Neutrophil (primary cell): ENCODE measurements around the gene DLL3.

Source experiments
- H3K27ac ChIP-seq: fragments of 200-600 bp; sonication (generic); 2 replicates; pipeline ENCODE4 v1.5.1; 2016; ENCODE audit warnings: mild to moderate bottlenecking, moderate library complexity
- H3K27me3 ChIP-seq: fragments of 200-600 bp; sonication (generic); 2 replicates; pipeline ENCODE4 v1.6.0; 2016; ENCODE audit warnings: mild to moderate bottlenecking
- H3K36me3 ChIP-seq: fragments of 200-600 bp; sonication (generic); 2 replicates; pipeline ENCODE4 v1.5.1; 2017
- H3K4me1 ChIP-seq, 2 experiments: fragments of 200-600 bp in 1 of 2; sonication (generic) in 1 of 2; 1 replicate in 1 of 2; 2 replicates in 1 of 2; pipeline versions ENCODE4 v1.5.1 to v1.6.1; 2013 to 2016; ENCODE audit warnings: low read depth in 1 of 2, low read length in 1 of 2, mild to moderate bottlenecking in 1 of 2, moderate library complexity in 1 of 2; ENCODE audit not compliant: control insufficient read depth in 1 of 2, insufficient read depth in 1 of 2
- H3K4me3 ChIP-seq, 2 experiments: fragments of 200-600 bp in 1 of 2; sonication (generic) in 1 of 2; 1 replicate in 1 of 2; 2 replicates in 1 of 2; pipeline ENCODE4 v1.5.1; 2013 to 2016; ENCODE audit warnings: low read depth in 1 of 2, low read length in 1 of 2, mild to moderate bottlenecking in 1 of 2, moderate library complexity in 1 of 2
- H3K9me3 ChIP-seq: fragments of 200-600 bp; sonication (generic); 2 replicates; pipeline ENCODE4 v1.5.1; 2016
- TF ChIP-seq, protein P1 (sequence below): fragments of 200-600 bp; sonication (generic); IDR thresholded peaks from 2 replicates; pipeline ENCODE4 v1.5.1; 2016; ENCODE audit warnings: antibody characterized with exemption

The DLL3 gene

DNA sequence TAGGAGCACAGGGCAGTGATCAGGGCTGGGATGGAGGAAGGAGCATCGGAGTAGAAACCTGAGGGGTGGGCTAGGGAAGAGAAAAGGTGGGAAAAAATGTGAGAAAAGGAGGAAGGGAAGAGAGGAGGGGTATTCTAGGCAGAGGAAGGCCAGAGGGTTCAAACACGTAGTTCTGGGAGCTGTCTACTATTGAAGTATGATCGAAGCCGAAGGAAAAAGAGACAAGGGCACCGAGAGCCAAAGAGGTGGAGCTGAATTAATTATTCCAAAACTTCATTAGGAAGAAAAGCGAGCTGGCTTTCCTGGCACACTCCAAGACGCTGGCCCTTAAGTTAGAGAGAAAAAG lies 7.8 kb downstream of the DLL3 start:
- H3K27ac ChIP-seq = no peak overlapping the region
- H3K4me3 ChIP-seq = no peak overlapping the region
- H3K9me3 ChIP-seq = no peaks in the 10 kb centered on the region
- no peaks in the 10 kb centered on the region for H3K36me3 ChIP-seq
- peaks cover 94% of the 10 kb centered on the region for H3K27me3 ChIP-seq
- TF ChIP-seq, protein P1, sequence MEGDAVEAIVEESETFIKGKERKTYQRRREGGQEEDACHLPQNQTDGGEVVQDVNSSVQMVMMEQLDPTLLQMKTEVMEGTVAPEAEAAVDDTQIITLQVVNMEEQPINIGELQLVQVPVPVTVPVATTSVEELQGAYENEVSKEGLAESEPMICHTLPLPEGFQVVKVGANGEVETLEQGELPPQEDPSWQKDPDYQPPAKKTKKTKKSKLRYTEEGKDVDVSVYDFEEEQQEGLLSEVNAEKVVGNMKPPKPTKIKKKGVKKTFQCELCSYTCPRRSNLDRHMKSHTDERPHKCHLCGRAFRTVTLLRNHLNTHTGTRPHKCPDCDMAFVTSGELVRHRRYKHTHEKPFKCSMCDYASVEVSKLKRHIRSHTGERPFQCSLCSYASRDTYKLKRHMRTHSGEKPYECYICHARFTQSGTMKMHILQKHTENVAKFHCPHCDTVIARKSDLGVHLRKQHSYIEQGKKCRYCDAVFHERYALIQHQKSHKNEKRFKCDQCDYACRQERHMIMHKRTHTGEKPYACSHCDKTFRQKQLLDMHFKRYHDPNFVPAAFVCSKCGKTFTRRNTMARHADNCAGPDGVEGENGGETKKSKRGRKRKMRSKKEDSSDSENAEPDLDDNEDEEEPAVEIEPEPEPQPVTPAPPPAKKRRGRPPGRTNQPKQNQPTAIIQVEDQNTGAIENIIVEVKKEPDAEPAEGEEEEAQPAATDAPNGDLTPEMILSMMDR = no peak
- peaks cover 0 to 3% of the 10 kb centered on the region in 2 experiments for H3K4me1 ChIP-seq

GRCh38 chr19:39506944-39507714 lies 8.4 kb downstream of the DLL3 start:
- no peak overlapping the region for H3K27ac ChIP-seq
- peaks cover 93% of the 10 kb centered on the region for H3K27me3 ChIP-seq
- TF ChIP-seq, protein P1 = no peak
- H3K4me3 ChIP-seq = no peak overlapping the region
- H3K9me3 ChIP-seq = no peaks in the 10 kb centered on the region
- peaks cover 0 to 3% of the 10 kb centered on the region in 2 experiments for H3K4me1 ChIP-seq
- H3K36me3 ChIP-seq = no peaks in the 10 kb centered on the region

DNA sequence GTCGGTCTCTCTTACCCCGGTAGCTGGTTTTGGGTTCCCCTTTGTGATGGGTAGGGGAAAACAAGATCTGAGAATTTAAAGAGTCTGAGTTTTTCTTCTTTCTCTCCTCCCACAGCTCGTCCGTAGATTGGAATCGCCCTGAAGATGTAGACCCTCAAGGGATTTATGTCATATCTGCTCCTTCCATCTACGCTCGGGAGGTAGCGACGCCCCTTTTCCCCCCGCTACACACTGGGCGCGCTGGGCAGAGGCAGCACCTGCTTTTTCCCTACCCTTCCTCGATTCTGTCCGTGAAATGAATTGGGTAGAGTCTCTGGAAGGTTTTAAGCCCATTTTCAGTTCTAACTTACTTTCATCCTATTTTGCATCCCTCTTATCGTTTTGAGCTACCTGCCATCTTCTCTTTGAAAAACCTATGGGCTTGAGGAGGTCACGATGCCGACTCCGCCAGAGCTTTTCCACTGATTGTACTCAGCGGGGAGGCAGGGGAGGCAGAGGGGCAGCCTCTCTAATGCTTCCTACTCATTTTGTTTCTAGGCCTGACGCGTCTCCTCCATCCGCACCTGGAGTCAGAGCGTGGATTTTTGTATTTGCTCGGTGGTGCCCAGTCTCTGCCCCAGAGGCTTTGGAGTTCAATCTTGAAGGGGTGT lies 9.1 kb downstream of the DLL3 start:
- Histone ChIP-seq H3K27ac (no peak overlapping the region), H3K27me3 (peaks cover 93% of the 10 kb centered on the region), H3K4me3 (no peak overlapping the region), H3K36me3 (no peaks in the 10 kb centered on the region), H3K9me3 (no peaks in the 10 kb centered on the region), H3K4me1 (peaks cover 0 to 3% of the 10 kb centered on the region in 2 experiments)
- TF ChIP-seq, protein P1 = no peak

DNA sequence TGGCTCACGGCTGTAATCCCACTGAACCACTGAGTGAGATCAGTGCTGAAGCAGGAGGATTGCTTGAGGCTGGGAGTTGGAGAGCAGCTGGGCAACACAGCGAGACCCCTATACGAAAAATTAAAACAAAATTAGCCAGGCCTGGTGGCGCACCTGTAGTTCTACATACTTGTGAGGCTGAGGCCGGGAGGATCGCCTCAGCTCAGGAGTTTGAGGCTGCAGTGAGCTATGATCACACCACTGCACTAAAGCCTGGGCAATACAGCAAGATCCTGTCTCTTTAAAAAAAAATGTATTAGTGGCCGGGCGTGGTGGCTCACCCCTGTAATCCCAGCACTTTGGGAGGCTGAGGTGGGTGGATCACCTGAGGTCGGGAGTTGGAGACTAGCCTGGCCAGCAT lies 9.9 kb downstream of the DLL3 start:
- peaks cover 93% of the 10 kb centered on the region for H3K27me3 ChIP-seq
- H3K4me1 ChIP-seq = peaks cover 0 to 3% of the 10 kb centered on the region in 2 experiments
- no peaks in the 10 kb centered on the region for H3K36me3 ChIP-seq
- TF ChIP-seq, protein P1 = no peak
- no peak overlapping the region for H3K27ac ChIP-seq
- H3K4me3 ChIP-seq = no peak overlapping the region
- no peaks in the 10 kb centered on the region for H3K9me3 ChIP-seq

GRCh38 chr19:39509233-39509632 lies 10.5 kb downstream of the DLL3 start:
- H3K4me1 ChIP-seq = peaks cover 0 to 3% of the 10 kb centered on the region in 2 experiments

More at GRCh38 chr19:39509233-39509632, 10.5 kb downstream of the DLL3 start:
- Histone ChIP-seq H3K27ac (no peak overlapping the region), H3K27me3 (peaks cover 93% of the 10 kb centered on the region), H3K36me3 (no peaks in the 10 kb centered on the region), H3K4me3 (no peak overlapping the region), H3K9me3 (no peaks in the 10 kb centered on the region)
- TF ChIP-seq, protein P1 = no peak
